Fibroblast of lung (primary cell): ENCODE data around the gene RPL22.

Source experiments
- CTCF ChIP-seq, 2 donors: IDR thresholded peaks in 1 of 2; conservative IDR thresholded peaks in 1 of 2; 1 replicate in 1 of 2; 2 replicates in 1 of 2; pipeline ENCODE4 v1.5.1; 2011 to 2012; ENCODE audit warnings: low read length in 2 of 2, control low read depth in 1 of 2, inconsistent platforms in 1 of 2, low read depth in 1 of 2, mild to moderate bottlenecking in 1 of 2
- EZH2 ChIP-seq: IDR thresholded peaks from 2 replicates; pipeline ENCODE4 v1.5.1; 2012; ENCODE audit warnings: low read length, control low read depth, mild to moderate bottlenecking; ENCODE audit errors: missing control alignments

- TF ChIP-seq CTCF (conservative IDR thresholded peaks at IDR 0.05 in 1 of 2, IDR thresholded peaks at IDR 0.05 in 1 of 2; ENCODE audit: low read depth in 1 of 2, low read length in 2 of 2) = no peak
- no peak for TF ChIP-seq EZH2
These were observed 15.8 kb downstream of the RPL22 start for GRCh38 chr1:6183520-6183989.
